ENCODE data around the gene PAFAH1B2. TPM values are rescaled to one million over a fixed set of nuclear protein-coding genes. Genes with fewer than 3 reads are reported as not detected.

The PAFAH1B2 gene
- total RNA-seq, 1 experiment from 2014 or later = 72.8 TPM

DNA sequence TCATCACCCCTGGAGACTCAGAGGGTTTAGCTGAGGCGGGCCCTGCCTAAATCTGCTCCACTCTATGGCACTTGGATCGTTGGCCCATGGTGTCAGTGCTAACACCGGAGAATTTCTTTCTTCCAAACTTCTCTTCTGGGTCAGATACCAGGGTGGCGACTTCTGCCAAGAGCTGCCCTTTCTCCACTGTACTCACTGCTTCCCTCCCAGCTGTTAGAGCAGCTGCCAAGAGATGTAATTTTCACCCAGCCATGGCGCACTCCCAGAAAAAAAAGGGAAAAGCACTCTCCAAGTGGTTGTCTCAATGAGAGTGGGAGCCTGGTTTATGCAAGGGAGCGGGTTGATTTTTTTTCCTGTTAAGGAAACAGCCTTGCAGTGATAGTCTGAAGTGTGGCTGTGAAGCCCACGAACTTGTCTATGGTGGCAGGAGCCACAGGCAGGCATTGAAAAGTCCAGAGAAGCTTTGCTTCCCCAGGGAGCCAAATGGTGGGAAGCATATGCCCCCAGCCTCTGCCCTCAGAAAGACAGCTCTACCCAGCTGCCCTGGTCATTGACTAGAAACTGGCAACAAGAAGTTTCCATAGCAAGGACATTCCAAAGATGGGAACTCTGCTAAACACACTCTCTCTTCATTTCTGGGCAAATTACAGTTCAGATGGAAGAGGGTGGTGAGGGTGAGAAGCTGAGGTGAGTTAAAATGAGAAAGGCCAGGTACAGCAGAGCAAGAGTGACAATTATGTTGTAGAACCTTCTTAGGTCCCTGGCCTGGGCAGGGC is 77.1 kb downstream of the PAFAH1B2 start:
- no peaks in the 10 kb centered on the region for H3K27me3 ChIP-seq
- peak overlapping the region; percentile 52 for H3K27ac ChIP-seq
- no peaks in the 10 kb centered on the region for H3K36me3 ChIP-seq
- H3K4me1 ChIP-seq = peaks cover 22% of the 10 kb centered on the region
- H3K9me3 ChIP-seq (replicated peaks) = no peaks in the 10 kb centered on the region
- peak; percentile 47 to 62 for DNase-seq
- no peak overlapping the region for H3K4me3 ChIP-seq

GRCh38 chr11:117221775-117222517 is 77.9 kb downstream of the PAFAH1B2 start:
- Histone ChIP-seq H3K27me3 (no peaks in the 10 kb centered on the region), H3K4me3 (no peak overlapping the region), H3K9me3 (replicated peaks) (no peaks in the 10 kb centered on the region), H3K27ac (peak overlapping the region; percentile 52), H3K4me1 (peaks cover 22% of the 10 kb centered on the region), H3K36me3 (no peaks in the 10 kb centered on the region)
- peak; percentile 79 to 84 for DNase-seq

- DNase-seq = no peak
- H3K36me3 ChIP-seq = no peaks in the 10 kb centered on the region
- peaks cover 22% of the 10 kb centered on the region for H3K4me1 ChIP-seq
- no peaks in the 10 kb centered on the region for H3K27me3 ChIP-seq
- no peak overlapping the region for H3K4me3 ChIP-seq
- H3K9me3 ChIP-seq (replicated peaks) = no peaks in the 10 kb centered on the region
- H3K27ac ChIP-seq = no peak overlapping the region
Observed at GRCh38 chr11:117222991-117223740, 79.1 kb downstream of the PAFAH1B2 start.

DNA sequence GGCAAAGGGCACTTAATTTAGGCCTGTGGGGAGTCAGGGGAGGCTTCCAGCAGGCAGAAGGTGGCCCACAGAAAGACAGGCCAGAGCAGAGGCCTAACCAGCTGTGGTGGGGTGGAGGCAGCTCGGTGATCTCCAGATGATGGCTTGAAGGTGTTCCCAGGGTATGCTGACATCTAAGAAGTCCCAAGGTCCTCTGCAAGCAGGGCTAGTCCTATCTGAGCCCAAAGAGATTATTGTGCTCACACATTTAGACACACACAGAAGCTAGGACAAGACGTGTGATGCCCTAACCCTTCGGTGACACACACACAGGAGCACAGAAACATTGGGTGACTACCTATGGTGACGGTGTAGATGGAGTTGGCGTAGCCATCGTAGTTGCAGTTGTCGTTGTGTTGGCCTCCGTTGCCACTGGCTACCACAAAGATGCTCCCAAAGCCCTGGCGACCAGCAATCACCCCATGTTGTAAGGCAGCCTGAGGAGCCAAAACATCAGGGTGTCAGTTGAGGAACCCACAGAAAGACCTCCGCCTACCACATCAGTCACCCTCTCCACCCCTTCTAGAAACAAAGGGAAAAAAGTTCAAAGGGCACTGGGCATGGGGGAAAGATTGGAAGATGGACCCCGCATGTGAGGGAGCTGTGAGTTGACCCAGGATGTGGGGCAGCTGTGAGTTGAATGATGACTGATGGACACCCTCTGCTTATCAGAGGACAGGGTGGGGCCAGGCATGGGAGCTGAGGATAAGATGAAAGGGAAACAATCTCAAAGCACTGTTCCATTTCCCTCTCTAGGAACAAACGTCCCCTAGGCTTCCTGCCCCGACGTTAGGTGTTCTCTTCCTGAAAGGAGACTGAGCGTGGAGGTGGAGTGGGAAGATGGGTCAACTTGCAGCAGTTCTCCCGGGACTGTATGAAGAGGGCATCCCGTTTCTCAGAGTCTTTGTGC is 79.9 kb downstream of the PAFAH1B2 start:
- H3K36me3 ChIP-seq = no peaks in the 10 kb centered on the region
- H3K4me3 ChIP-seq = no peak overlapping the region
- H3K27ac ChIP-seq = no peak overlapping the region
- H3K27me3 ChIP-seq = no peaks in the 10 kb centered on the region
- peaks cover 22% of the 10 kb centered on the region for H3K4me1 ChIP-seq
- no peak for DNase-seq
- H3K9me3 ChIP-seq (replicated peaks) = no peaks in the 10 kb centered on the region

DNA sequence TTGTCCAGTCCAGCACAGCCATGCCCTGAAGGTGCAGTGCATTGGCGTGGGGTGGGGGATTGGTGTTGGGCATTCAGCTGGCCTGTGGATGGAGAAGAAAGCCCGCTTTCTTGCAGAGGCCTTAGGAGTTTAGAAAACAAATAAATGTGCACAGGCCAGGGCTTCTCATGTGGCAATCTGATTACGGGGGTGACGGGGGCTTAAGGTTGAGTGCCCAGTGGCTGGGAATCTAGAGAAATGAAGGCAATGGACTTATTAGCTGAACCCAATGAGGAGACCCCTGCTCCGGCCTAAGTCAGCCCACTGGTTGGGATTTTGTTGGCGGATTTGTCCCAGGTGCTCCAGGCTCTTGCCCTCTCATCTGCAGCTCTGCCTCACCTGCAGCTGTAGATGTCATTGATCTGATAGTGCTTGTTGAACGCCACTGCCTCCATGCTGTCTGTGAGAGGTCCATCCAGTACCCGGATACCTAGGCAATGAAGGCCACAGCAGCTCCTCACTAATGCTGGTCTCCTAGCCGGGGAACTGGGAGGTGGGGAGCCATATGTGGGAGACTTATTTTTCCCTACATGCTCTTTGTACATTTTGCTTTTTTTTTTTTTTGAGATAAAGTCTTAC is 81.6 kb downstream of the PAFAH1B2 start:
- H3K4me3 ChIP-seq = no peak overlapping the region
- no peaks in the 10 kb centered on the region for H3K9me3 ChIP-seq (replicated peaks)
- no peak for DNase-seq
- peaks cover 21% of the 10 kb centered on the region for H3K4me1 ChIP-seq
- H3K36me3 ChIP-seq = no peaks in the 10 kb centered on the region
- H3K27ac ChIP-seq = no peak overlapping the region
- no peaks in the 10 kb centered on the region for H3K27me3 ChIP-seq

Other genes with a start within 250 kb of the PAFAH1B2 start
- gene SIK3, start 45.9 kb upstream of the PAFAH1B2 start, total RNA-seq (2014; rRNA removed; shearing (Covaris generic)) = 8.5 and 10.0 TPM in 2 replicates
- 13.7 and 15.0 TPM in 2 replicates for gene SIDT2, start 34.5 kb downstream of the PAFAH1B2 start, total RNA-seq (2014; rRNA removed; shearing (Covaris generic))
- gene TAGLN, start 55.1 kb downstream of the PAFAH1B2 start, total RNA-seq (2014; rRNA removed; shearing (Covaris generic)) = 3.7 and 4.2 TPM in 2 replicates
- 9.9 and 12.6 TPM in 2 replicates for gene PCSK7, start 87.8 kb downstream of the PAFAH1B2 start, total RNA-seq (2014; rRNA removed; shearing (Covaris generic))
- gene RNF214, start 88.4 kb downstream of the PAFAH1B2 start, total RNA-seq (2014; rRNA removed; shearing (Covaris generic)) = 9.5 and 12.4 TPM in 2 replicates
- 4.2 and 4.7 TPM in 2 replicates for gene BACE1-AS, start 147.1 kb downstream of the PAFAH1B2 start, total RNA-seq (2014; rRNA removed; shearing (Covaris generic))
- 2.3 and 3.0 TPM in 2 replicates for gene BACE1, start 172.0 kb downstream of the PAFAH1B2 start, total RNA-seq (2014; rRNA removed; shearing (Covaris generic))
- gene CEP164, start 183.6 kb downstream of the PAFAH1B2 start, total RNA-seq (2014; rRNA removed; shearing (Covaris generic)) = 12.6 and 13.5 TPM in 2 replicates